DMS53 treated with DMSO at 0.1 percent for 48 hours (cell line): ENCODE data around the gene BRIP1.
"Not testable (repeated sequence)": the region's sequence is repeated elsewhere in the genome, so short reads cannot be mapped to it uniquely, and the experiment has no call there.

ENCODE experiments used
- DNase-seq: peaks from one replicate; lab custom pipeline; 2025; ENCODE audit not compliant: unreplicated experiment; lab: John Stamatoyannopoulos, UW

BRIP1 gene

GRCh38 chr17:61867033-61867432, 3.7 kb upstream of the BRIP1 start:
- DNase-seq: no peak

- peak; percentile 43 for DNase-seq
Observed at GRCh38 chr17:61863801-61864126, 436 bp upstream of the BRIP1 start.

- peak; percentile 10 for DNase-seq
Observed at GRCh38 chr17:61862105-61862574, 1.2 kb downstream of the BRIP1 start.

- not testable (repeated sequence) for DNase-seq
Observed at GRCh38 chr17:61860397-61860796, 2.9 kb downstream of the BRIP1 start.

- DNase-seq: no peak
Observed at GRCh38 chr17:61856035-61856434, 7.3 kb downstream of the BRIP1 start.

- no peak for DNase-seq
Observed at GRCh38 chr17:61852857-61853256, 10.5 kb downstream of the BRIP1 start.

GRCh38 chr17:61849674-61850073, 13.7 kb downstream of the BRIP1 start:
- DNase-seq: no peak

GRCh38 chr17:61848896-61849295, 14.4 kb downstream of the BRIP1 start:
- DNase-seq: no peak

GRCh38 chr17:61848247-61848646, 15.1 kb downstream of the BRIP1 start:
- no peak for DNase-seq

- no peak for DNase-seq
Observed at GRCh38 chr17:61847659-61848058, 15.7 kb downstream of the BRIP1 start.

GRCh38 chr17:61846761-61847375, 16.5 kb downstream of the BRIP1 start:
- DNase-seq: no peak

GRCh38 chr17:61846088-61846487, 17.2 kb downstream of the BRIP1 start:
- DNase-seq: no peak

- DNase-seq: no peak
Observed at GRCh38 chr17:61843435-61843834, 19.9 kb downstream of the BRIP1 start.

- DNase-seq: no peak
Observed at GRCh38 chr17:61842899-61843298, 20.4 kb downstream of the BRIP1 start.

- no peak for DNase-seq
Observed at GRCh38 chr17:61839300-61839786, 24.0 kb downstream of the BRIP1 start.

- peak; percentile 24 for DNase-seq
Observed at GRCh38 chr17:61837175-61838051, 25.9 kb downstream of the BRIP1 start.

- no peak for DNase-seq
Observed at GRCh38 chr17:61836266-61837174, 26.8 kb downstream of the BRIP1 start.

- DNase-seq: no peak
Observed at GRCh38 chr17:61835606-61836005, 27.7 kb downstream of the BRIP1 start.

- DNase-seq: no peak
Observed at GRCh38 chr17:61834610-61835009, 28.7 kb downstream of the BRIP1 start.

GRCh38 chr17:61833536-61834193, 29.7 kb downstream of the BRIP1 start:
- DNase-seq: no peak

GRCh38 chr17:61832463-61832862, 30.9 kb downstream of the BRIP1 start:
- no peak for DNase-seq
